MM.1S (cell line): ENCODE measurements around the gene TXNDC8.

ENCODE experiments used
- DNase-seq: peaks from one replicate; pipeline ENCODE4 v3.0.0-alpha.2; 2015
- H2AFZ ChIP-seq: fragments of 300-600 bp; sonication (generic); 2 replicates; pipeline ENCODE4 v1.6.0; 2016; ENCODE audit warnings: antibody characterized with exemption, low read length
- H3F3A ChIP-seq: fragments of 300-600 bp; sonication (generic); 2 replicates; pipeline ENCODE4 v1.6.1; 2016; ENCODE audit warnings: mild to moderate bottlenecking, antibody characterized with exemption, low read length, moderate library complexity, mixed read lengths; ENCODE audit not compliant: insufficient read depth
- H3K27ac ChIP-seq: fragments of 300-600 bp; sonication (generic); 2 replicates; pipeline ENCODE4 v1.5.1; 2016; ENCODE audit warnings: mild to moderate bottlenecking, low read length
- H3K27me3 ChIP-seq: fragments of 300-600 bp; sonication (generic); replicated peaks from 2 replicates; pipeline ENCODE4 v1.6.0; 2016; ENCODE audit warnings: low read length; ENCODE audit not compliant: insufficient read depth
- H3K36me3 ChIP-seq: fragments of 300-600 bp; sonication (generic); replicated peaks from 2 replicates; pipeline ENCODE4 v1.6.1; 2016; ENCODE audit warnings: mild to moderate bottlenecking, low read length, mixed read lengths; ENCODE audit not compliant: insufficient read depth
- H3K4me1 ChIP-seq: fragments of 300-600 bp; sonication (generic); 2 replicates; pipeline ENCODE4 v1.6.1; 2016; ENCODE audit warnings: low read length, mixed read lengths
- H3K4me2 ChIP-seq: fragments of 300-600 bp; sonication (generic); 2 replicates; pipeline ENCODE4 v1.6.0; 2016; ENCODE audit warnings: low read depth, low read length
- H3K4me3 ChIP-seq: fragments of 300-600 bp; sonication (generic); 2 replicates; pipeline ENCODE4 v1.5.1; 2016; ENCODE audit warnings: low read length, mixed read lengths
- H3K79me2 ChIP-seq: fragments of 300-600 bp; sonication (generic); 2 replicates; pipeline ENCODE4 v1.6.1; 2016; ENCODE audit warnings: mixed run types, low read length, mixed read lengths
- H3K9ac ChIP-seq: fragments of 300-600 bp; sonication (generic); 2 replicates; pipeline ENCODE4 v1.6.1; 2016; ENCODE audit warnings: low read length, mixed read lengths
- H3K9me2 ChIP-seq: fragments of 300-600 bp; sonication (generic); replicated peaks from 2 replicates; pipeline ENCODE4 v1.6.1; 2016; ENCODE audit warnings: mild to moderate bottlenecking, low read length, mixed read lengths; ENCODE audit not compliant: insufficient read depth
- H3K9me3 ChIP-seq: fragments of 300-600 bp; sonication (generic); replicated peaks from 2 replicates; pipeline ENCODE4 v1.6.1; 2016; ENCODE audit warnings: mild to moderate bottlenecking, low read length, mixed read lengths; ENCODE audit not compliant: insufficient read depth
- H4K20me1 ChIP-seq: fragments of 300-600 bp; sonication (generic); 2 replicates; pipeline ENCODE4 v1.6.1; 2016; ENCODE audit warnings: mild to moderate bottlenecking, low read length, moderate library complexity, mixed read lengths; ENCODE audit not compliant: insufficient read depth
- CTCF ChIP-seq: fragments of 300-600 bp; sonication (generic); IDR thresholded peaks from 2 replicates; pipeline ENCODE4 v1.5.1; 2016; ENCODE audit warnings: antibody characterized with exemption, low read length, mixed read lengths
- EZH2 ChIP-seq: fragments of 300-600 bp; sonication (generic); optimal IDR thresholded peaks from 2 replicates; pipeline ENCODE3; 2017; ENCODE audit warnings: low read depth, mild to moderate bottlenecking, antibody characterized with exemption, low read length, mixed read lengths
- EZH2phosphoT487 ChIP-seq: fragments of 300-600 bp; sonication (generic); IDR thresholded peaks from 2 replicates; pipeline ENCODE4 v1.6.1; 2018; ENCODE audit warnings: antibody characterized with exemption, low read length

Gene TXNDC8

GRCh38 chr9:110357505-110357904 lies 19.8 kb upstream of the TXNDC8 start:
- Histone ChIP-seq H3K9ac (no peak overlapping the region), H3K9me3 (no peaks in the 10 kb centered on the region), H3F3A (no peaks in the 10 kb centered on the region), H3K4me3 (no peak overlapping the region), H2AFZ (no peak overlapping the region), H3K4me1 (no peaks in the 10 kb centered on the region), H3K4me2 (no peak overlapping the region), H4K20me1 (no peaks in the 10 kb centered on the region), H3K27me3 (no peaks in the 10 kb centered on the region), H3K36me3 (no peaks in the 10 kb centered on the region), H3K27ac (no peak overlapping the region), H3K9me2 (no peaks in the 10 kb centered on the region), H3K79me2 (no peaks in the 10 kb centered on the region)
- DNase-seq = no peak
- no peak for TF ChIP-seq EZH2
- TF ChIP-seq CTCF = no peak
- TF ChIP-seq EZH2phosphoT487 = no peak

GRCh38 chr9:110356639-110357395 lies 19.2 kb upstream of the TXNDC8 start:
- TF ChIP-seq EZH2 = no peak
- no peak for TF ChIP-seq CTCF
- no peak for TF ChIP-seq EZH2phosphoT487
- Histone ChIP-seq H3K27me3 (no peaks in the 10 kb centered on the region), H3K4me1 (no peaks in the 10 kb centered on the region), H4K20me1 (no peaks in the 10 kb centered on the region), H3K27ac (no peak overlapping the region), H3K9me2 (no peaks in the 10 kb centered on the region), H3K4me2 (no peak overlapping the region), H2AFZ (no peak overlapping the region), H3K9me3 (no peaks in the 10 kb centered on the region), H3F3A (no peaks in the 10 kb centered on the region), H3K36me3 (no peaks in the 10 kb centered on the region), H3K9ac (no peak overlapping the region), H3K4me3 (no peak overlapping the region), H3K79me2 (no peaks in the 10 kb centered on the region)
- DNase-seq = no peak

DNA sequence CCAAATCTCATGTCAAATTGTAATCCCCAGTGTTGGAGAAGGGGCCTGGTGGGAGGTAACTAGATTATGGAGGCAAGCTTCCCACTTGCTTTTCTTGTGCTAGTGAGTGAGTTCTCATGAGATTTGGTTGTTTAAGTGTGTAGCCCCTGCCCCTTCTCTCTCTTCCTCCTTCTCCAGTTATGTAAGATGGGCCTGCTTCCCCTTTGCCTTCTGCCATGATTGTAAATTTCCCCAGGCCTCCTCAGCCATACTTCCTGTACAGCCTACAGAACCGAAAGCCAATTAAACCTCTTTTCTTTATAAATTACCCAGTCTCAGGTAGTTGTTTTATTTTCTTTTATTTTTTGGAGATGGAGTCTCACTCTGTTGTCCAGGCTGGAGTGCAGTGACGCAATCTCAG lies 18.2 kb upstream of the TXNDC8 start:
- H3K27me3 ChIP-seq = no peaks in the 10 kb centered on the region
- TF ChIP-seq EZH2 (no peak), CTCF (no peak), EZH2phosphoT487 (no peak)
- H3K9me3 ChIP-seq = no peaks in the 10 kb centered on the region
- H3F3A ChIP-seq = no peaks in the 10 kb centered on the region
- no peaks in the 10 kb centered on the region for H3K4me1 ChIP-seq
- no peak overlapping the region for H3K4me2 ChIP-seq
- no peaks in the 10 kb centered on the region for H3K9me2 ChIP-seq
- H4K20me1 ChIP-seq = no peaks in the 10 kb centered on the region
- H3K27ac ChIP-seq = no peak overlapping the region
- H3K36me3 ChIP-seq = no peaks in the 10 kb centered on the region
- no peak overlapping the region for H3K9ac ChIP-seq
- no peaks in the 10 kb centered on the region for H3K79me2 ChIP-seq
- no peak overlapping the region for H3K4me3 ChIP-seq
- no peak for DNase-seq
- no peak overlapping the region for H2AFZ ChIP-seq
